DOHH2 (cell line): ENCODE results near the gene CAPG.
"Not testable (repeated sequence)": the region's sequence is repeated elsewhere in the genome, so short reads cannot be mapped to it uniquely, and the experiment has no call there.

Experiments used
- H3F3A ChIP-seq: fragments of 200-600 bp; sonication (generic), shearing (Covaris generic); 2 replicates; pipeline ENCODE4 v1.6.0; 2016; ENCODE audit warnings: antibody characterized with exemption, mild to moderate bottlenecking; ENCODE audit not compliant: control insufficient read depth, insufficient read depth
- H3K27ac ChIP-seq: fragments of 200-600 bp; sonication (generic); 2 replicates; pipeline ENCODE4 v1.5.1; 2014; ENCODE audit warnings: low read depth, mild to moderate bottlenecking, low read length, moderate library complexity
- H3K27me3 ChIP-seq: fragments of 200-600 bp; sonication (generic); 2 replicates; pipeline ENCODE4 v1.6.1; 2014; ENCODE audit warnings: mild to moderate bottlenecking, low read length, mixed read lengths; ENCODE audit not compliant: control insufficient read depth
- H3K36me3 ChIP-seq: fragments of 200-600 bp; sonication (generic); 2 replicates; pipeline ENCODE4 v1.6.1; 2014; ENCODE audit warnings: mild to moderate bottlenecking, low read length, moderate library complexity, mixed read lengths; ENCODE audit not compliant: control insufficient read depth
- H3K4me1 ChIP-seq: fragments of 200-600 bp; sonication (generic); 2 replicates; pipeline ENCODE4 v1.6.1; 2014; ENCODE audit warnings: mild to moderate bottlenecking, low read length, mixed read lengths; ENCODE audit not compliant: control insufficient read depth
- H3K4me2 ChIP-seq: fragments of 200-600 bp; sonication (generic); 2 replicates; pipeline ENCODE4 v1.6.0; 2014; ENCODE audit warnings: mild to moderate bottlenecking, low read length, moderate library complexity
- H3K4me3 ChIP-seq: fragments of 200-600 bp; sonication (generic); 2 replicates; pipeline ENCODE4 v1.5.1; 2014; ENCODE audit warnings: mild to moderate bottlenecking, low read length, mixed read lengths
- H3K79me2 ChIP-seq: fragments of 200-600 bp; sonication (generic); 2 replicates; pipeline ENCODE4 v1.6.1; 2014; ENCODE audit warnings: mild to moderate bottlenecking, low read length, mixed read lengths; ENCODE audit not compliant: control insufficient read depth
- H3K9me2 ChIP-seq: fragments of 200-600 bp; sonication (generic); replicated peaks from 2 replicates; pipeline ENCODE4 v1.6.1; 2014; ENCODE audit warnings: mild to moderate bottlenecking, low read length, mixed read lengths; ENCODE audit not compliant: control insufficient read depth
- H3K9me3 ChIP-seq: fragments of 200-600 bp; sonication (generic); 2 replicates; pipeline ENCODE4 v1.6.1; 2014; ENCODE audit warnings: antibody characterized with exemption, low read length, mixed read lengths; ENCODE audit not compliant: control insufficient read depth, insufficient read depth
- H4K20me1 ChIP-seq: fragments of 200-600 bp; sonication (generic); 2 replicates; pipeline ENCODE4 v1.6.0; 2014; ENCODE audit warnings: low read depth, mild to moderate bottlenecking, antibody characterized with exemption, low read length, moderate library complexity; ENCODE audit not compliant: control insufficient read depth, insufficient read depth
- EZH2phosphoT487 ChIP-seq: fragments of 200-600 bp; sonication (generic); IDR thresholded peaks from 2 replicates; pipeline ENCODE4 v1.6.1; 2017; ENCODE audit warnings: borderline replicate concordance, mild to moderate bottlenecking, antibody characterized with exemption, low read length, moderate library complexity, mixed read lengths
- TF ChIP-seq, protein P1 (sequence below): fragments of 200-600 bp; sonication (generic); IDR thresholded peaks from one replicate; pipeline ENCODE4 v1.5.1; 2014; ENCODE audit warnings: antibody characterized with exemption, mild to moderate bottlenecking, low read depth, low read length; ENCODE audit not compliant: poor library complexity, severe bottlenecking

Gene CAPG

DNA sequence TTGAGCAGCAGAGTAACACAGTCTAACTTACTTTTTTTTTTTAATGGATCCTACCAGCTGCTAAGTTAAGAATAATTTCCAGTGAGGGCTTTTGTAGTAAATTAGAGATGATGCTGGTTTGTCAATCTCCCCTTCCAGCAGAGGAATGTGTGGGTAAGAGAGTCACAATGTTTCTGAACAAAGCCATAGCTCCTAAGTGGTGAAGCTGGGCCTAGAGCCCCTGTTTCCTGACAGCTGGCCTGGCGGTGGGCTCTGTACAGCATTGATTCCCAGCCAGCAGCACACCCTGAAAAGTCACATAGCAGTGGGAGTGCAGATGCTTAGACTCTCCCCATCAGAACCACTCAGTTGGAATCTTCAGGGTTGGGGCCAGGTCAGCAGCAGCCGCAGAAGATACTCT, 24.4 kb downstream of the CAPG start:
- Histone ChIP-seq H3K27me3 (no peaks in the 10 kb centered on the region), H3K4me2 (no peak overlapping the region), H3K9me3 (no peaks in the 10 kb centered on the region), H3K36me3 (no peaks in the 10 kb centered on the region), H3K4me1 (no peaks in the 10 kb centered on the region), H4K20me1 (no peaks in the 10 kb centered on the region), H3K9me2 (no peaks in the 10 kb centered on the region), H3F3A (no peaks in the 10 kb centered on the region), H3K79me2 (no peaks in the 10 kb centered on the region), H3K4me3 (no peak overlapping the region), H3K27ac (no peak overlapping the region)
- no peak for TF ChIP-seq EZH2phosphoT487

DNA sequence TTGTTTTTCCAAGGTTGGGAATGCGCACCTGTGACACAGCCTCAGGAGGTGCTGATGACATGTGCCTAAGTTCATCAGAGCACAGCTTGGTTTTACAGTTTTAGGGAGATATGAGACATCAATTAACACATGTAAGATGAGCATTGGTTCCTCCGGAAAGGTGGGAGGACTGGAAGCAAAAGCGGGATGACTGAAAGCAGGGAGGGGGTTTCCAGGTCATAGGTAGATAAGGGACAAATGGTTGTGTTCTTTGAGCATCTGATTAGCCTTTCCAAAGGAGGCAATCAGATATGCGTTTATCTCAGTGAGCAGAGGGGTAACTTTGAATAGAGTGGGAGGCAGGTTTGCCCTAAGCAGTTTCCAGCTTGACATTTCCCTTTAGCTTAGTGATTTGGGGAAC, 26.3 kb downstream of the CAPG start:
- H3K27ac ChIP-seq: no peak overlapping the region
- H3K9me2 ChIP-seq: no peaks in the 10 kb centered on the region
- H3K79me2 ChIP-seq: no peaks in the 10 kb centered on the region
- no peaks in the 10 kb centered on the region for H3F3A ChIP-seq
- no peaks in the 10 kb centered on the region for H3K4me1 ChIP-seq
- H3K9me3 ChIP-seq: peaks cover 3% of the 10 kb centered on the region; the same call in 1 of the 2 replicates
- no peak overlapping the region for H3K4me3 ChIP-seq
- no peaks in the 10 kb centered on the region for H4K20me1 ChIP-seq
- H3K36me3 ChIP-seq: peaks cover 5% of the 10 kb centered on the region
- TF ChIP-seq, protein P1, sequence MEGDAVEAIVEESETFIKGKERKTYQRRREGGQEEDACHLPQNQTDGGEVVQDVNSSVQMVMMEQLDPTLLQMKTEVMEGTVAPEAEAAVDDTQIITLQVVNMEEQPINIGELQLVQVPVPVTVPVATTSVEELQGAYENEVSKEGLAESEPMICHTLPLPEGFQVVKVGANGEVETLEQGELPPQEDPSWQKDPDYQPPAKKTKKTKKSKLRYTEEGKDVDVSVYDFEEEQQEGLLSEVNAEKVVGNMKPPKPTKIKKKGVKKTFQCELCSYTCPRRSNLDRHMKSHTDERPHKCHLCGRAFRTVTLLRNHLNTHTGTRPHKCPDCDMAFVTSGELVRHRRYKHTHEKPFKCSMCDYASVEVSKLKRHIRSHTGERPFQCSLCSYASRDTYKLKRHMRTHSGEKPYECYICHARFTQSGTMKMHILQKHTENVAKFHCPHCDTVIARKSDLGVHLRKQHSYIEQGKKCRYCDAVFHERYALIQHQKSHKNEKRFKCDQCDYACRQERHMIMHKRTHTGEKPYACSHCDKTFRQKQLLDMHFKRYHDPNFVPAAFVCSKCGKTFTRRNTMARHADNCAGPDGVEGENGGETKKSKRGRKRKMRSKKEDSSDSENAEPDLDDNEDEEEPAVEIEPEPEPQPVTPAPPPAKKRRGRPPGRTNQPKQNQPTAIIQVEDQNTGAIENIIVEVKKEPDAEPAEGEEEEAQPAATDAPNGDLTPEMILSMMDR: no peak
- no peak for TF ChIP-seq EZH2phosphoT487
- no peak overlapping the region for H3K4me2 ChIP-seq
- no peaks in the 10 kb centered on the region for H3K27me3 ChIP-seq

DNA sequence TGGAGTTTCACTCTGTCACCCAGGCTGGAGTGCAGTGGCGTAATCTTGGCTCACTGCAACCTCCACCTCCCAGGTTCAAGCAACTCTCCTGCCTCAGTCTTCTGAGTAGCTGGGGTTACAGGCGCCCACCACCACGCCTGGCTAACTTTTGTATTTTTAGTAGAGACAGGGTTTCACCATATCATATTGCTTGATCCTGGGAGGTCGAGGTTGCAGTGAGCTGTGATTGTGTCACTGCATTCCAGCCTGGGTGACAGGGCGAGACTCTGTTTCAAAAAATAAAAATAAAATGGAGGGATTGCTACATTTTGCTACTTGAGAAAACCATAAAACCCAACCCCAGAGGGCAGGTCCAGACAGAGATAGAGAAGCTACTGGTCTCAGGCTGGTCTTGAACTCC, 27.0 kb downstream of the CAPG start:
- not testable (repeated sequence) for H3K4me1 ChIP-seq, H3F3A ChIP-seq, H3K9me2 ChIP-seq, H4K20me1 ChIP-seq, H3K9me3 ChIP-seq, H3K4me3 ChIP-seq, H3K36me3 ChIP-seq, H3K27me3 ChIP-seq, H3K79me2 ChIP-seq, H3K27ac ChIP-seq, H3K4me2 ChIP-seq

DNA sequence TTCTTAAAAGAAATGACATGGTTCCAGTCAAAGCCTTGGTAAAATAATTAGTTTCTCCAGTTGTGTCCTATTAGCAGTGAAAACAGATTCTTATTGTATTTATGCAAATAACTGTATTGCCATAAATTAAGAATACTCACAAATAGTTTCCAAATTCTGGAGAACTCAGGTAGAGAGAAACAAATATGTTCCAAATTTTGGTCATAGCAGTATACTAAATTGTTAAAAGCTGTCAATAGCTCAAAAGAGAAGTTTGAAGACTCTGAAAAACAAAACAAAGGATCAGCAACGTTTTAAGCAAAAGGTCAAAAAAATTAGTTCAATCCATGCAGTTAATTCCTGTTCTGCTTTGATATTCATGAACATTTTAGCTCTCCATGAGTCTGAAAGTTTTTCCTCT, 30.1 kb downstream of the CAPG start:
- no peak overlapping the region for H3K4me3 ChIP-seq
- peaks cover 9% of the 10 kb centered on the region for H3K36me3 ChIP-seq
- H3K27me3 ChIP-seq: no peaks in the 10 kb centered on the region
- TF ChIP-seq, protein P1: no peak
- TF ChIP-seq EZH2phosphoT487: no peak
- no peaks in the 10 kb centered on the region for H3K9me2 ChIP-seq
- H3K27ac ChIP-seq: no peak overlapping the region
- H3F3A ChIP-seq: no peaks in the 10 kb centered on the region
- no peaks in the 10 kb centered on the region for H4K20me1 ChIP-seq
- no peak overlapping the region for H3K4me2 ChIP-seq
- no peaks in the 10 kb centered on the region for H3K79me2 ChIP-seq
- H3K4me1 ChIP-seq: no peaks in the 10 kb centered on the region
- H3K9me3 ChIP-seq: peaks cover 3% of the 10 kb centered on the region; the same call in 1 of the 2 replicates
